HepG2 (cell line): ENCODE results near the gene TNFRSF6B. TPM values are rescaled to one million over a fixed set of nuclear protein-coding genes. Genes with fewer than 3 reads are reported as not detected.

ENCODE experiments used
- ESRRA ChIP-seq: sonication (generic); formaldehyde crosslinking; IDR thresholded peaks from 2 replicates; pipeline ENCODE4 v1.5.1; 2020; ENCODE audit warnings: mild to moderate bottlenecking, low read depth, missing genetic modification reagents
- HIVEP1 ChIP-seq: sonication (generic); formaldehyde crosslinking; IDR thresholded peaks from 2 replicates; pipeline ENCODE4 v1.4.0; 2020; ENCODE audit warnings: mild to moderate bottlenecking, missing genetic modification reagents
- PRDM15 ChIP-seq: sonication (generic); formaldehyde crosslinking; IDR thresholded peaks from 2 replicates; pipeline ENCODE4 v1.4.0; 2020; ENCODE audit warnings: missing genetic modification reagents
- REXO4 ChIP-seq: sonication (generic); formaldehyde crosslinking; IDR thresholded peaks from 2 replicates; pipeline ENCODE4 v1.8.0; 2022; ENCODE audit warnings: missing genetic modification reagents, mild to moderate bottlenecking, borderline replicate concordance
- ZFP41 ChIP-seq: sonication (generic); formaldehyde crosslinking; IDR thresholded peaks from 2 replicates; pipeline ENCODE4 v1.4.0; 2020; ENCODE audit warnings: mild to moderate bottlenecking, missing genetic modification reagents, borderline replicate concordance
- ZNF646 ChIP-seq: sonication (generic); formaldehyde crosslinking; IDR thresholded peaks from 2 replicates; pipeline ENCODE4 v1.9.0; 2021; ENCODE audit warnings: mild to moderate bottlenecking, missing genetic modification reagents
- polyA plus RNA-seq, 8 experiments: library from polyadenylated mRNA; depleted of rRNA in 3 of 8; stranded (reverse) in 7 of 8; unstranded in 1 of 8; fragments of >200 nt; fragmentation: Illumina TruSeq in 4 of 8; extraction: Trizol in 4 of 8; gene quantifications; 2 replicates each; pipeline versions ENCODE4 v1.2.1 to v1.2.3, GENCODE V29; 2011 to 2016; ENCODE audit warnings: low read depth in 4 of 8, missing spikeins in 1 of 8, mixed read lengths in 1 of 8; ENCODE audit not compliant: insufficient read depth in 1 of 8
- total RNA-seq, 5 experiments: library from RNA; depleted of rRNA; stranded (reverse); fragments of >200 nt; fragmentation: Illumina TruSeq; extraction: Trizol; gene quantifications; 2 replicates each; pipeline ENCODE4 v1.2.3, GENCODE V29; 2016; ENCODE audit warnings: low read depth in 1 of 5
- TF ChIP-seq, protein P1 (sequence below): sonication (generic); formaldehyde crosslinking; IDR thresholded peaks from 2 replicates; pipeline ENCODE4 v1.4.0; 2020; ENCODE audit warnings: mild to moderate bottlenecking, missing genetic modification reagents, borderline replicate concordance
- TF ChIP-seq, protein P2 (sequence below): sonication (generic); formaldehyde crosslinking; IDR thresholded peaks from 2 replicates; pipeline ENCODE4 v1.5.1; 2020; ENCODE audit warnings: missing genetic modification reagents, mild to moderate bottlenecking, borderline replicate concordance

TNFRSF6B gene
- total and polyA plus RNA-seq, 2 of the 13 experiments (the other 11 are each of a cell fraction or from before 2014, with no cell fraction given) = 0.24 TPM; not detected in 1

- TF ChIP-seq, protein P1, sequence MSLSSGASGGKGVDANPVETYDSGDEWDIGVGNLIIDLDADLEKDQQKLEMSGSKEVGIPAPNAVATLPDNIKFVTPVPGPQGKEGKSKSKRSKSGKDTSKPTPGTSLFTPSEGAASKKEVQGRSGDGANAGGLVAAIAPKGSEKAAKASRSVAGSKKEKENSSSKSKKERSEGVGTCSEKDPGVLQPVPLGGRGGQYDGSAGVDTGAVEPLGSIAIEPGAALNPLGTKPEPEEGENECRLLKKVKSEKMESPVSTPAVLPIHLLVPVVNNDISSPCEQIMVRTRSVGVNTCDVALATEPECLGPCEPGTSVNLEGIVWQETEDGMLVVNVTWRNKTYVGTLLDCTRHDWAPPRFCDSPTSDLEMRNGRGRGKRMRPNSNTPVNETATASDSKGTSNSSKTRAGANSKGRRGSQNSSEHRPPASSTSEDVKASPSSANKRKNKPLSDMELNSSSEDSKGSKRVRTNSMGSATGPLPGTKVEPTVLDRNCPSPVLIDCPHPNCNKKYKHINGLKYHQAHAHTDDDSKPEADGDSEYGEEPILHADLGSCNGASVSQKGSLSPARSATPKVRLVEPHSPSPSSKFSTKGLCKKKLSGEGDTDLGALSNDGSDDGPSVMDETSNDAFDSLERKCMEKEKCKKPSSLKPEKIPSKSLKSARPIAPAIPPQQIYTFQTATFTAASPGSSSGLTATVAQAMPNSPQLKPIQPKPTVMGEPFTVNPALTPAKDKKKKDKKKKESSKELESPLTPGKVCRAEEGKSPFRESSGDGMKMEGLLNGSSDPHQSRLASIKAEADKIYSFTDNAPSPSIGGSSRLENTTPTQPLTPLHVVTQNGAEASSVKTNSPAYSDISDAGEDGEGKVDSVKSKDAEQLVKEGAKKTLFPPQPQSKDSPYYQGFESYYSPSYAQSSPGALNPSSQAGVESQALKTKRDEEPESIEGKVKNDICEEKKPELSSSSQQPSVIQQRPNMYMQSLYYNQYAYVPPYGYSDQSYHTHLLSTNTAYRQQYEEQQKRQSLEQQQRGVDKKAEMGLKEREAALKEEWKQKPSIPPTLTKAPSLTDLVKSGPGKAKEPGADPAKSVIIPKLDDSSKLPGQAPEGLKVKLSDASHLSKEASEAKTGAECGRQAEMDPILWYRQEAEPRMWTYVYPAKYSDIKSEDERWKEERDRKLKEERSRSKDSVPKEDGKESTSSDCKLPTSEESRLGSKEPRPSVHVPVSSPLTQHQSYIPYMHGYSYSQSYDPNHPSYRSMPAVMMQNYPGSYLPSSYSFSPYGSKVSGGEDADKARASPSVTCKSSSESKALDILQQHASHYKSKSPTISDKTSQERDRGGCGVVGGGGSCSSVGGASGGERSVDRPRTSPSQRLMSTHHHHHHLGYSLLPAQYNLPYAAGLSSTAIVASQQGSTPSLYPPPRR (CRISPR knock-in tag) = no peak
- TF ChIP-seq ESRRA (CRISPR knock-in tag) = no peak
- TF ChIP-seq, protein P2, sequence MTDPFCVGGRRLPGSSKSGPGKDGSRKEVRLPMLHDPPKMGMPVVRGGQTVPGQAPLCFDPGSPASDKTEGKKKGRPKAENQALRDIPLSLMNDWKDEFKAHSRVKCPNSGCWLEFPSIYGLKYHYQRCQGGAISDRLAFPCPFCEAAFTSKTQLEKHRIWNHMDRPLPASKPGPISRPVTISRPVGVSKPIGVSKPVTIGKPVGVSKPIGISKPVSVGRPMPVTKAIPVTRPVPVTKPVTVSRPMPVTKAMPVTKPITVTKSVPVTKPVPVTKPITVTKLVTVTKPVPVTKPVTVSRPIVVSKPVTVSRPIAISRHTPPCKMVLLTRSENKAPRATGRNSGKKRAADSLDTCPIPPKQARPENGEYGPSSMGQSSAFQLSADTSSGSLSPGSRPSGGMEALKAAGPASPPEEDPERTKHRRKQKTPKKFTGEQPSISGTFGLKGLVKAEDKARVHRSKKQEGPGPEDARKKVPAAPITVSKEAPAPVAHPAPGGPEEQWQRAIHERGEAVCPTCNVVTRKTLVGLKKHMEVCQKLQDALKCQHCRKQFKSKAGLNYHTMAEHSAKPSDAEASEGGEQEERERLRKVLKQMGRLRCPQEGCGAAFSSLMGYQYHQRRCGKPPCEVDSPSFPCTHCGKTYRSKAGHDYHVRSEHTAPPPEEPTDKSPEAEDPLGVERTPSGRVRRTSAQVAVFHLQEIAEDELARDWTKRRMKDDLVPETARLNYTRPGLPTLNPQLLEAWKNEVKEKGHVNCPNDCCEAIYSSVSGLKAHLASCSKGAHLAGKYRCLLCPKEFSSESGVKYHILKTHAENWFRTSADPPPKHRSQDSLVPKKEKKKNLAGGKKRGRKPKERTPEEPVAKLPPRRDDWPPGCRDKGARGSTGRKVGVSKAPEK = no peak
- TF ChIP-seq PRDM15 (CRISPR knock-in tag) = no peak
- TF ChIP-seq ZNF646 (CRISPR knock-in tag) = no peak
- TF ChIP-seq REXO4 (CRISPR knock-in tag) = no peak
- TF ChIP-seq ZFP41 (CRISPR knock-in tag) = no peak
- no peak for TF ChIP-seq HIVEP1 (CRISPR knock-in tag)
Measured at GRCh38 chr20:63735859-63736718, 39.6 kb downstream of the TNFRSF6B start, which contains the start of gene LIME1 (continued).
